ENCODE data around the gene RELN.
"Not testable (repeated sequence)": the region's sequence is repeated elsewhere in the genome, so short reads cannot be mapped to it uniquely, and the experiment has no call there.

The RELN gene

GRCh38 chr7:103824251-103824650 lies 165.2 kb downstream of the RELN start:
- no peak for DNase-seq

GRCh38 chr7:103823084-103823483 lies 166.4 kb downstream of the RELN start:
- DNase-seq = no peak

DNA sequence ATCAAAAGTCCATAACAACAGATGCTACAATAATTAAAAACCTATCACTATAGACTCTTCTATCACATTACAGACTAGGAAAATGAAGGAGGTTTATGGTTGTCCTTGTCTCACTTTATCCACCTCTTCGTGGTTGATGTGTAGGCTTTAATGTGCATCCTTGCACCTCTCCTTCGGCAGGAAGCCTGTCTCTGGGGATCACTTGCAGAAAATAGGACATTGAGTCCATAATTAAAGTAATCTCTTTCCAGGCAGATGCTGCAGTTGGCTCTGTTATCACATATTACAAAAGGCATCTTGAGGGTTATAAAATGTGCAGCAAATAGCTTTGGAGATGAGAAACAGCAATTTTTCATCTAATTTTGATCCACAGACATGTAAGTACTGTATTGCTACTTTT lies 168.4 kb downstream of the RELN start:
- no peak for DNase-seq

GRCh38 chr7:103815972-103816371 lies 173.5 kb downstream of the RELN start:
- DNase-seq = not testable (repeated sequence)

DNA sequence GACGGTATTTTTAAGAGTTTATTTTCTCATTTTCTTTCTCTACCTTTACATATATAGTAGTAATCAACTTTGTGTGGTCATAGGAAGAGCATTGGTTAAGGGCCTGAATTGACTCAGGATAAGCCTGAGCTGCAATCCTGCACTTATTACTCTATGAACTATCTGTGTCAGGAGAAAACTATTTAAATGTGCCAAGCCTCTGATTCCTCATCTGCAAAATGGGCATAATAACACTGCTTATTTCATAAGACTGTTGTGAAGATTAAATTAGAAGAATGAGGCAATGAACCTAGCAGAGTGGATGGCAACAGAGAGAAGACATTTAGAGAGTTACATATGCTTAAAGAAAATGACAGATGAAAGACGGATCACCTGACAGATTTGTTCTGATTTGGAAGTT lies 175.5 kb downstream of the RELN start:
- DNase-seq = no peak

DNA sequence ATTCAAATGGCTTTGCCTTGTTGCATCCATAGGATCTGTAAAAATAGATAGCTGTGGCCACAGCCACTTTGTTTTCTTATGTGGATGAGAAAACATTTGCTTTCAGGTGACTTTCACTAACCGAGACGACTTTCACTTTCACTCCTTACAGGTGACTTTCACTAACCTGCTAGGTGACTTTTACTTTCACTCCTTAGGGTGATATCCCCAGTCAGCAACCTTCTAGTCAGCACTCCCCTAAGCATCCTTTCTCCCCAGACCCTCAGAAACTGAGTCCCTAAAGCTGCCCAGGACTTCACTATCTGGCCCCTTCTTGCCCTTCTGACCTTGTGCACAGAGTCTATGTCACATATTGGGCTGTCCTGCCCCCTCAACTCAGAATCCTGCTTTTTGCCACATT lies 177.5 kb downstream of the RELN start:
- no peak for DNase-seq

- no peak for DNase-seq
Measured at GRCh38 chr7:103811290-103811689, 178.2 kb downstream of the RELN start.

DNA sequence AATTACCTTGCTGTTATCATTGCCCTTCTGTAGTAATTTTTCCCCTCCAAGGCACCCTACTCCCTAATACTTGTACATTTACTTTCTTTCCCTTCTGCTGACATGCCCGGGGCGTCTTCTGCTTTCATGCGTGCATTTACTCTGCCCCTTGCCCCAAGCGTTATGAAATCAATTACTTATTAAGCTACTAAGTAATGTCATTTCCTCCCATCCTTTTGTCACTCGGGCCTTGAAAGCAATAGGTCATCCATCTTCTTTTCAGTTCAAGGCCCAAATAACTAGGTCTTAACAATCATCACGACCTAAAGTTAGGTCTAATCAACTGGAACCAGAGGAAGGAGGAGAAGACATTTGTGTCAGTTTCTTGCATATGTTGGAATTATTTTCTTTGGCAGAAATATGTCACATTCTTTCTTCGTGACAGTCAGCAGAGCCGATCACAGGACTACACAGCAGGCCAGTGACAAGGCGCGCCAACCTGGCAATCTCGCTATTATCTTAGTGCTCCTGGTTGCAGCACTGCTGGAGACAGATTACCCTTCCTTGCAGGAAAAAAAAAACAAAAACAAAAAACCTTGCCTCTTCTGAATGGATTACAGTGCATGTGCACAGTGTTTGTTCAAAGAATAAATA lies 179.2 kb downstream of the RELN start:
- DNase-seq = no peak

- no peak for DNase-seq
Measured at GRCh38 chr7:103809229-103809994, 180.0 kb downstream of the RELN start.

- DNase-seq = no peak
Measured at GRCh38 chr7:103805346-103805745, 184.1 kb downstream of the RELN start.

GRCh38 chr7:103803631-103804030 lies 185.8 kb downstream of the RELN start:
- DNase-seq = no peak

GRCh38 chr7:103799298-103799697 lies 190.2 kb downstream of the RELN start:
- DNase-seq = no peak

- no peak for DNase-seq
Measured at GRCh38 chr7:103797647-103798307, 191.7 kb downstream of the RELN start.

GRCh38 chr7:103796327-103796962 lies 193.0 kb downstream of the RELN start:
- no peak for DNase-seq

DNA sequence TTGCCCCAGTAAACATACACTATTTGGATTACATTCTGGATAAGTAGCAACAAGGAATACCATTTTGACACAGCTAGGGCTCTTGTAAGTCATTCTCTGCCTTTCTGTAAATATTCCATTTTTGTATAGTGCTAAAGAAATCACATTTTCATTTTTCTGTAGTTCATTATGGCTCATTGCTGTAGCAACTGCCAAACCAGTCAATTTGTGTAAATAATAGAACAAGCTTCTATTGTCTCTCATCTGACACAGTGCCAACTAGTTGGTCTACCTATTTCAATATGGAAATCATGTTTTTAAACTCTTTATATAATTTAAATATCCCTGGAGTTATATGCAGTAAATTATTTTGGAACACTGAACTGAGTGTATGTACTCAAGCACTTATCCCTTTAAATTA lies 193.7 kb downstream of the RELN start:
- no peak for DNase-seq

DNA sequence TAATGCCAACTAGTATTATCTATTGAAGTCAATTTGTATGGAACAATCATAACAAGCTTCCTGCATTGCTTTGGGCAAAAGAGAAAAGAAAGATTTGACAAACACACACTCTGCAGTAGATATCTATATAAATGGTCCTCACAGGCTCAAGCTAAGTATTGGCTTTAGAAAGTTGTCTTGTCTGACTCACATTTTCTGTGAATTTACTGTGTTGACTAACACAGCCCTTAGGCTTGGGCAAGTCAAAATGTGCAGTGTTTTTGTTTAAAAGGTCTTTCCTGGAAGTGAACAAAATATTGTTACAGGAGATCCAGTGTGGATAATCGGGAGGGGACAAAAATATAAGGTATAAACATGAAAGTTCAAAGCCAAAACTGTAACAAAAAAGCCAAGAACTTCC lies 194.4 kb downstream of the RELN start:
- DNase-seq = no peak

DNA sequence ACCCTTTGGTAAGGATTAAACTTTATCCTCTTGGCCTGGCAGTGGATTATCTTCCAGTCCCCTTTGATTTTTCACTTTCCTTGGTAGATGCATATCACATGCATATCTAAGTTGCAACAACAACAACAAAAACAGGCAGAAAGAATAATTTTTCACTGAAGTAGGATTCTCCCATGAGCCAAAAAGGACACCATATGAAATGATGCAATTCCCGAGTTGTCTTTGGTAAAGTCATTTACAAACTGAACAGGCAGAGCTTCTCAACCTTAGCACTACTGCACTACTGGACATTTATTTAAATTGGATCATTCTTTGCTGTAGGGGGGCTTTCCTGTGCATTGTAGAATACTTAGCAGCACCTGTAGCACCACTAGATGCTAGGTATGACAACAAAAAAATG lies 195.0 kb downstream of the RELN start:
- DNase-seq = no peak

DNA sequence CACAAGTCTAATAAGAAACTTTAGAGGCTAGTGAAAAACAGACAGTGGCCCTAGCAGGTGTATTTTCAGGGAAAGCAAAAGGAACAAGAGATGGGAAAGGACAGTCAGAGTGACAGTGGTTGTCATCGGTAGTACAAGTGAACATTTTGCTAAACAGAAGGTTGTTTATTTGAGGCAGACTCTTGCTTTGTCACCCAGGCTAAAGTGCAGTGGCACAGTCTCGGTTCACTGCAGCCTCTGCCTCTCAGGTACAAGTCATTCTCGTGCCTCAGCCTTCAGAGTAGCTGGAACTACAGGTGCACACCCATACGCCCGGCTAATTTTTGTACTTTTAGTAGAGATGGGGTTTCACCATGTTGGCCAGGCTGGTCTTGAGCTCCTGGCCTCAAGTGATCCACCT lies 195.8 kb downstream of the RELN start:
- no peak for DNase-seq

GRCh38 chr7:103791894-103792293 lies 197.6 kb downstream of the RELN start:
- no peak for DNase-seq

DNA sequence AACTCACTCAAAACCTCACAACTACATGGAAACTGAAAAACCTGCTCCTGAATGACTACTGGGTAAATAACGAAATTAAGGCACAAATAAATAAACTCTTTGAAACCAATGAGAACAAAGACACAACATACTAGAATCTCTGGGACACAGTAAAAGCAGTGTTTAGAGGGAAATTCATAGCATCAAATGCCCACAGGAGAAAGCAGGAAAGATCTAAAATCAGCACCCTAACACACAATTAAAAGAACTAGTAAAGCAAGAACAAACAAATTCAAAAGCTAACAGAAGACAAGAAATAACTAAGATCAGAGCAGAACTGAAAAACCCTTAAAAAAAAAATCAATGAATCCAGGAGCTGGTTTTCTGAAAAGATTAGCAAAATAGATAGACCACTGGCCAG lies 202.4 kb downstream of the RELN start:
- DNase-seq = not testable (repeated sequence)

DNA sequence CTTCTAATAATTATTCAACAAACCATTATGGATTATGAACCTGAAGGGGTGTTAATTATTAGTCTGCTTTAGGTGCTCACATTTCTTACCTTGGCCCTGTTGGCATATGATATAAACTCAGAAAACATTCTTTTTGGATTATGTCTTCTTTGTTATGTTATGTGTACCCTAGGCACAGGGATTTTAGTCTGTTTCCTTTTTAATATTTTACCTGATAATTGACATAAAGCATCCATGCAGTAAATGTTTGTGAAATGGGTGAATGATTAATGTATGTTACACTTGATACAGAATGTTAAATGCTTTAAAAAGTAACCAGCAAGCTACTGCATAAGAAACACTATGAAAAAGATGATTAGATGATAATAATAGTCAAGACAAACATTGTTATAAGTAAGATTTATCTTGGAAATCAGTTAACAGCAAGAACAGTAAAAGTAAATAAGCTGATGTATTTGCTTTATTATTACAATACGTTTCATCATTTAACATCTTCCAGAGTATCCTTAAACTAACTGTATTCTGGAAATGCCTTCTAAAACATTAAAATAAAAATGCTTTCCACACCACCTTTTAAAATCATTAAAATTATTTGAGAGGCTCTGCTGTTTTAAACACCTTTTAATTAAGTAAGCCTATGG lies 204.7 kb downstream of the RELN start:
- DNase-seq = no peak

DNA sequence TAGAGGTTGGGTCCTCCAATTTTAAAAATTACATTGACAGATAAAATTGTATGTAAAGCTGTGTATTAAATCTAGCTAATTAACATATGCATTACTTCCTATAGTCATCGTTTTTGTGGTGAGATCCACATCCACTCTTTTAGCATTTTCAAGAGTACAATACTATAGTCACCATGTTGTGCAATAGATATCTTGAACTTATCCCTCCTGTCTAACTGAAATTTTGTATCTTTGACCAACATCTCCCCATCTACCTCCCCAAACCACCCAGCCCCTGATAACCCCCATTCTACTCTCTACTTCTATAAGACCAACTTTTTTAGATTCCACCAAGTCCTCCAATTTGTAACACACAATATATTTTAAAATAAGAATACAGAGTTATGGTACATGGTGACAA lies 208.0 kb downstream of the RELN start:
- DNase-seq = no peak

DNA sequence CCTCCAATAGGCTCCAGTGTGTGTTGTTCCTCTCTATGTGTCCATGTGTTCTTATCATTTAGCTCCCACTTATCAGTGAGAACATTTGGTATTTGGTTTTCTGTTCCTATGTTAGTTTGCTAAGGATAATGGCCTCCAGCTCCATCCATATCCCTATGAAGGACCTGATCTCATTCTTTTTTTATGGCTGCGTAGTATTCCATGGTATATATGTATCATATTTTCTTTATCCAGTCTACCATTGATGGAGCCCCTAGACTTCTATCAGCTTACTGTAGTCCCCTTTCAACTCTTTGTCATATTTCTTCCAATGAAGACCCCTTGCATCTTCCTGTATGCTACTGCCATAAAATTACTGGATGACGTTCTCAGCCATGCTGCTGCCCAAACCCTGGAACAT lies 208.9 kb downstream of the RELN start:
- DNase-seq = not testable (repeated sequence)

All from activated CD4-positive, alpha-beta T cell treated with anti-CD3 and anti-CD28 coated beads, Interleukin-2, amount 50 U/mL, for 1 hour (primary cell).